HEK293 (cell line): ENCODE data around the gene PLPPR2.

Experiments used
- CTCF ChIA-PET: fragments of 350-600 bp; formaldehyde crosslinking; extraction: SDS; loops from one replicate; lab custom pipeline; 2021; ENCODE audit warnings: antibody characterized with exemption; lab: Yijun Ruan, JAX
- POLR2A ChIA-PET: fragments of 300-600 bp; formaldehyde crosslinking; extraction: SDS; loops from one replicate; lab custom pipeline; 2020; ENCODE audit warnings: antibody characterized with exemption, inconsistent platforms; lab: Yijun Ruan, JAX
- H3K27ac ChIP-seq: fragments of 200-500 bp; sonication (Bioruptor generic); 2 replicates; pipeline ENCODE4 v1.5.1; 2014; ENCODE audit warnings: low read depth, low read length, control low read depth, inconsistent platforms; ENCODE audit errors: extremely low read depth
- H3K36me3 ChIP-seq, 2 experiments: fragments of 200-500 bp in 1 of 2; sonication (Bioruptor generic) in 1 of 2; 1 replicate in 1 of 2; 2 replicates in 1 of 2; pipeline ENCODE4 v1.5.1; 2014 to 2017; ENCODE audit warnings: inconsistent platforms in 2 of 2, low read length in 2 of 2; ENCODE audit not compliant: control insufficient read depth in 2 of 2, insufficient read depth in 1 of 2
- H3K4me1 ChIP-seq: fragments of 200-500 bp; sonication (Bioruptor generic); 2 replicates; pipeline ENCODE4 v1.5.1; 2014; ENCODE audit warnings: mild to moderate bottlenecking, low read length, inconsistent platforms; ENCODE audit not compliant: control insufficient read depth, insufficient read depth
- H3K4me3 ChIP-seq: 2 replicates; pipeline ENCODE4 v1.5.1; 2011; ENCODE audit warnings: low read depth, mild to moderate bottlenecking, control low read depth, low read length, moderate library complexity
- H3K9me3 ChIP-seq: fragments of 200-500 bp; sonication (Bioruptor generic); 2 replicates; pipeline ENCODE4 v1.5.1; 2014; ENCODE audit warnings: low read depth, low read length, inconsistent platforms; ENCODE audit not compliant: control insufficient read depth, insufficient read depth
- FEZF1 ChIP-seq: fragments of 450-650 bp; formaldehyde crosslinking; IDR thresholded peaks from 2 replicates; pipeline ENCODE4 v1.5.1; 2016; ENCODE audit warnings: missing biosample characterization, missing genetic modification characterization
- KLF10 ChIP-seq: fragments of 450-650 bp; IDR thresholded peaks from 2 replicates; pipeline ENCODE4 v1.5.1; 2018; ENCODE audit warnings: missing biosample characterization, mild to moderate bottlenecking, missing genetic modification characterization
- KLF8 ChIP-seq: fragments of 450-650 bp; formaldehyde crosslinking; IDR thresholded peaks from 2 replicates; pipeline ENCODE4 v1.5.1; 2016; ENCODE audit warnings: missing biosample characterization, missing genetic modification characterization
- KLF9 ChIP-seq: fragments of 450-650 bp; formaldehyde crosslinking; IDR thresholded peaks from 2 replicates; pipeline ENCODE4 v1.5.1; 2016; ENCODE audit warnings: missing biosample characterization, missing genetic modification characterization, low read depth
- MZF1 ChIP-seq: fragments of 450-650 bp; formaldehyde crosslinking; IDR thresholded peaks from 2 replicates; pipeline ENCODE4 v1.5.1; 2017; ENCODE audit warnings: missing biosample characterization, missing genetic modification characterization, borderline replicate concordance
- RBAK ChIP-seq: fragments of 450-650 bp; formaldehyde crosslinking; IDR thresholded peaks from 2 replicates; pipeline ENCODE4 v1.5.1; 2016; ENCODE audit warnings: missing biosample characterization, missing genetic modification characterization
- TRIM28 ChIP-seq: IDR thresholded peaks from 2 replicates; pipeline ENCODE4 v1.6.1; 2011; ENCODE audit warnings: low read length, control low read depth, borderline replicate concordance
- ZBTB48 ChIP-seq: fragments of 450-650 bp; formaldehyde crosslinking; IDR thresholded peaks from 2 replicates; pipeline ENCODE4 v1.5.1; 2016; ENCODE audit warnings: missing biosample characterization, missing genetic modification characterization
- ZBTB49 ChIP-seq: fragments of 450-650 bp; formaldehyde crosslinking; IDR thresholded peaks from 2 replicates; pipeline ENCODE4 v1.5.1; 2016; ENCODE audit warnings: missing biosample characterization, missing genetic modification characterization, low read depth
- ZBTB7A ChIP-seq: fragments of 450-650 bp; formaldehyde crosslinking; IDR thresholded peaks from 2 replicates; pipeline ENCODE4 v1.5.1; 2016; ENCODE audit warnings: low read depth, missing biosample characterization, missing genetic modification characterization
- ZNF132 ChIP-seq: fragments of 450-650 bp; formaldehyde crosslinking; IDR thresholded peaks from 2 replicates; pipeline ENCODE4 v1.5.1; 2017; ENCODE audit warnings: missing biosample characterization, missing genetic modification characterization, borderline replicate concordance
- ZNF138 ChIP-seq: fragments of 450-650 bp; formaldehyde crosslinking; IDR thresholded peaks from 2 replicates; pipeline ENCODE4 v1.5.1; 2016; ENCODE audit warnings: missing biosample characterization, missing genetic modification characterization, borderline replicate concordance
- ZNF146 ChIP-seq: fragments of 450-650 bp; formaldehyde crosslinking; IDR thresholded peaks from 2 replicates; pipeline ENCODE4 v1.5.1; 2016; ENCODE audit warnings: missing biosample characterization, missing genetic modification characterization
- ZNF184 ChIP-seq: fragments of 450-650 bp; IDR thresholded peaks from 2 replicates; pipeline ENCODE4 v1.5.1; 2018; ENCODE audit warnings: missing biosample characterization, mild to moderate bottlenecking, missing genetic modification characterization
- ZNF221 ChIP-seq: fragments of 450-650 bp; formaldehyde crosslinking; IDR thresholded peaks from 2 replicates; pipeline ENCODE4 v1.5.1; 2017; ENCODE audit warnings: missing biosample characterization, missing genetic modification characterization, borderline replicate concordance
- ZNF223 ChIP-seq: fragments of 450-650 bp; formaldehyde crosslinking; IDR thresholded peaks from 2 replicates; pipeline ENCODE4 v1.5.1; 2016; ENCODE audit warnings: missing biosample characterization, missing genetic modification characterization
- ZNF341 ChIP-seq: fragments of 450-650 bp; formaldehyde crosslinking; IDR thresholded peaks from 2 replicates; pipeline ENCODE4; 2016; ENCODE audit warnings: low read depth, missing biosample characterization, missing genetic modification characterization
- ZNF473 ChIP-seq: fragments of 450-650 bp; formaldehyde crosslinking; IDR thresholded peaks from 2 replicates; pipeline ENCODE4 v1.5.1; 2017; ENCODE audit warnings: missing biosample characterization, missing genetic modification characterization
- ZNF518A ChIP-seq: fragments of 450-650 bp; formaldehyde crosslinking; conservative IDR thresholded peaks from 2 replicates; pipeline ENCODE4 v1.5.1; 2016; ENCODE audit warnings: low read depth, missing biosample characterization, missing genetic modification characterization
- ZNF521 ChIP-seq: fragments of 450-650 bp; formaldehyde crosslinking; IDR thresholded peaks from 2 replicates; pipeline ENCODE4 v1.5.1; 2017; ENCODE audit warnings: missing biosample characterization, mild to moderate bottlenecking, missing genetic modification characterization
- ZNF529 ChIP-seq: fragments of 450-650 bp; formaldehyde crosslinking; IDR thresholded peaks from 2 replicates; pipeline ENCODE4 v1.5.1; 2017; ENCODE audit warnings: missing genetic modification characterization, missing biosample characterization; ENCODE audit not compliant: insufficient replicate concordance
- ZNF549 ChIP-seq: fragments of 450-650 bp; IDR thresholded peaks from 2 replicates; pipeline ENCODE4 v1.5.1; 2018; ENCODE audit warnings: missing biosample characterization, missing genetic modification characterization, mild to moderate bottlenecking, inconsistent platforms, moderate library complexity
- ZNF558 ChIP-seq: fragments of 450-650 bp; formaldehyde crosslinking; IDR thresholded peaks from 2 replicates; pipeline ENCODE4 v1.5.1; 2016; ENCODE audit warnings: missing biosample characterization, missing genetic modification characterization
- ZNF560 ChIP-seq: fragments of 450-650 bp; formaldehyde crosslinking; IDR thresholded peaks from 2 replicates; pipeline ENCODE4 v1.5.1; 2017; ENCODE audit warnings: missing biosample characterization, missing genetic modification characterization, borderline replicate concordance
- ZNF561 ChIP-seq: fragments of 450-650 bp; IDR thresholded peaks from 2 replicates; pipeline ENCODE4 v1.5.1; 2018; ENCODE audit warnings: missing biosample characterization, missing genetic modification characterization, borderline replicate concordance
- ZNF600 ChIP-seq: fragments of 450-650 bp; formaldehyde crosslinking; IDR thresholded peaks from 2 replicates; pipeline ENCODE4 v1.5.1; 2016; ENCODE audit warnings: missing biosample characterization, missing genetic modification characterization
- ZNF610 ChIP-seq: fragments of 450-650 bp; formaldehyde crosslinking; IDR thresholded peaks from 2 replicates; pipeline ENCODE4 v1.5.1; 2016; ENCODE audit warnings: missing biosample characterization, missing genetic modification characterization, borderline replicate concordance
- ZNF701 ChIP-seq: fragments of 450-650 bp; formaldehyde crosslinking; IDR thresholded peaks from 2 replicates; pipeline ENCODE4 v1.5.1; 2016; ENCODE audit warnings: missing biosample characterization, missing genetic modification characterization
- TF ChIP-seq, protein P1 (sequence below): fragments of 450-650 bp; formaldehyde crosslinking; IDR thresholded peaks from 2 replicates; pipeline ENCODE4 v1.5.1; 2016; ENCODE audit warnings: missing biosample characterization, missing genetic modification characterization

PLPPR2 gene

GRCh38 chr19:11380653-11381537 is 25.7 kb downstream of the PLPPR2 start:
- Histone ChIP-seq H3K9me3 (no peaks in the 10 kb centered on the region), H3K4me1 (no peaks in the 10 kb centered on the region; the same call in 1 of the 2 replicates), H3K27ac (peak overlapping the region; percentile 59; the same call in 1 of the 2 replicates), H3K36me3 (peaks cover 0 to 21% of the 10 kb centered on the region in 2 experiments; a peak in 2 of 3 replicates), H3K4me3 (peak overlapping the region; percentile 55)
- POLR2A ChIA-PET = interaction anchor here (0.6 to 2.7 kb wide), 21 partner anchors 10 to 255 kb away, joined by 3 to 27 read pairs (median 5); partner anchors contain the start of genes CCDC159, ECSIT, ODAD3 and PRKCSH
- CTCF ChIA-PET = interaction anchor here (0.6 to 5.9 kb wide), 59 partner anchors 10 to 1359 kb away, joined by 3 to 66 read pairs (median 4); partner anchors contain the start of genes CCDC159, ELAVL3, ODAD3 and PRKCSH
- TF ChIP-seq ZNF221 (tag by site-specific recombination) (no peak), MZF1 (no peak), ZNF558 (tag by site-specific recombination) (no peak), ZNF521 (tag by site-specific recombination) (no peak), ZNF341 (no peak), ZNF549 (tag by site-specific recombination) (no peak), ZNF518A (no peak), ZNF610 (0 out of 2 replicates have a peak, but pooled peaks have one; percentile 26), ZNF561 (no peak), KLF9 (tag by site-specific recombination) (no peak), ZNF473 (tag by site-specific recombination) (no peak), ZBTB48 (tag by site-specific recombination) (no peak), ZNF529 (tag by site-specific recombination) (no peak), ZBTB7A (0 out of 2 replicates have a peak, but pooled peaks have one; percentile 47), ZNF146 (no peak), TRIM28 (no peak), ZNF138 (tag by site-specific recombination) (no peak), ZNF701 (tag by site-specific recombination) (no peak), ZNF184 (no peak), ZNF223 (tag by site-specific recombination) (no peak), KLF10 (tag by site-specific recombination) (no peak), RBAK (tag by site-specific recombination) (no peak), KLF8 (tag by site-specific recombination) (no peak), ZNF132 (tag by site-specific recombination) (no peak), ZNF600 (tag by site-specific recombination) (no peak; the same call in 1 of the 2 replicates), ZNF560 (tag by site-specific recombination) (no peak), ZBTB49 (tag by site-specific recombination) (no peak), FEZF1 (tag by site-specific recombination) (no peak)
- TF ChIP-seq, protein P1, sequence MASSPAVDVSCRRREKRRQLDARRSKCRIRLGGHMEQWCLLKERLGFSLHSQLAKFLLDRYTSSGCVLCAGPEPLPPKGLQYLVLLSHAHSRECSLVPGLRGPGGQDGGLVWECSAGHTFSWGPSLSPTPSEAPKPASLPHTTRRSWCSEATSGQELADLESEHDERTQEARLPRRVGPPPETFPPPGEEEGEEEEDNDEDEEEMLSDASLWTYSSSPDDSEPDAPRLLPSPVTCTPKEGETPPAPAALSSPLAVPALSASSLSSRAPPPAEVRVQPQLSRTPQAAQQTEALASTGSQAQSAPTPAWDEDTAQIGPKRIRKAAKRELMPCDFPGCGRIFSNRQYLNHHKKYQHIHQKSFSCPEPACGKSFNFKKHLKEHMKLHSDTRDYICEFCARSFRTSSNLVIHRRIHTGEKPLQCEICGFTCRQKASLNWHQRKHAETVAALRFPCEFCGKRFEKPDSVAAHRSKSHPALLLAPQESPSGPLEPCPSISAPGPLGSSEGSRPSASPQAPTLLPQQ (tag by site-specific recombination) = 0 out of 2 replicates have a peak, but pooled peaks have one; percentile 11
